Progenitor cell of endocrine pancreas (in vitro differentiated cells): ENCODE data around the gene USP10. TPM values are rescaled to one million over a fixed set of nuclear protein-coding genes. Genes with fewer than 3 reads are reported as not detected.

Experiments used
- DNase-seq: peaks from one replicate; pipeline ENCODE4 v3.0.0; 2021; ENCODE audit warnings: low spot score; ENCODE audit not compliant: unreplicated experiment
- H3K27ac Mint-ChIP-seq: 2 replicates; pipeline ENCODE4 v1.8.0; 2021; ENCODE audit warnings: mild to moderate bottlenecking, moderate library complexity, mixed read lengths
- H3K27me3 Mint-ChIP-seq: 2 replicates; pipeline ENCODE4 v1.8.0; 2021; ENCODE audit warnings: mixed read lengths
- H3K36me3 Mint-ChIP-seq: 2 replicates; pipeline ENCODE4 v1.8.0; 2022; ENCODE audit warnings: mixed read lengths; ENCODE audit not compliant: insufficient read depth
- H3K4me1 Mint-ChIP-seq: 2 replicates; pipeline ENCODE4 v1.8.0; 2021; ENCODE audit warnings: low read depth, mixed read lengths
- H3K4me3 Mint-ChIP-seq: 2 replicates; pipeline ENCODE4 v1.8.0; 2021; ENCODE audit warnings: low read depth, mild to moderate bottlenecking, moderate library complexity, mixed read lengths
- H3K9me3 Mint-ChIP-seq: 2 replicates; pipeline ENCODE4 v1.8.0; 2021; ENCODE audit warnings: low read depth, mixed read lengths
- CTCF ChIP-seq: fragments of 200-600 bp; sonication (generic); IDR thresholded peaks from one replicate; pipeline ENCODE4 v1.5.0; 2021; ENCODE audit warnings: antibody characterized with exemption, mild to moderate bottlenecking; ENCODE audit not compliant: unreplicated experiment
- total RNA-seq: library from RNA; stranded (reverse); gene quantifications from 2 replicates; pipeline ENCODE4 v1.2.1, GENCODE V29; 2021

The USP10 gene
- total RNA-seq, 1 donor from 2014 or later = 139 TPM

- Mint-ChIP-seq H3K4me1 (peaks cover 4% of the 10 kb centered on the region), H3K27me3 (peaks cover 67% of the 10 kb centered on the region), H3K27ac (no peak overlapping the region), H3K4me3 (no peak overlapping the region), H3K36me3 (no peaks in the 10 kb centered on the region), H3K9me3 (no peaks in the 10 kb centered on the region)
- TF ChIP-seq CTCF = no peak
- no peak for DNase-seq
Measured at GRCh38 chr16:84823926-84824325, 124.1 kb downstream of the USP10 start.

- no peaks in the 10 kb centered on the region for H3K9me3 Mint-ChIP-seq
- H3K27ac Mint-ChIP-seq = no peak overlapping the region
- H3K4me1 Mint-ChIP-seq = no peaks in the 10 kb centered on the region
- H3K27me3 Mint-ChIP-seq = peaks cover 51% of the 10 kb centered on the region
- no peaks in the 10 kb centered on the region for H3K36me3 Mint-ChIP-seq
- TF ChIP-seq CTCF = no peak
- no peak overlapping the region for H3K4me3 Mint-ChIP-seq
- no peak for DNase-seq
Measured at GRCh38 chr16:84825896-84826557, 126.2 kb downstream of the USP10 start.

GRCh38 chr16:84826558-84826941, 126.8 kb downstream of the USP10 start:
- Mint-ChIP-seq H3K27ac (no peak overlapping the region), H3K4me1 (no peaks in the 10 kb centered on the region), H3K27me3 (peaks cover 45% of the 10 kb centered on the region), H3K36me3 (no peaks in the 10 kb centered on the region), H3K4me3 (no peak overlapping the region), H3K9me3 (no peaks in the 10 kb centered on the region)
- no peak for TF ChIP-seq CTCF
- no peak for DNase-seq

- peaks cover 41% of the 10 kb centered on the region for H3K27me3 Mint-ChIP-seq
- no peak overlapping the region for H3K4me3 Mint-ChIP-seq
- TF ChIP-seq CTCF = no peak
- no peaks in the 10 kb centered on the region for H3K9me3 Mint-ChIP-seq
- no peaks in the 10 kb centered on the region for H3K4me1 Mint-ChIP-seq
- DNase-seq = no peak
- no peak overlapping the region for H3K27ac Mint-ChIP-seq
- H3K36me3 Mint-ChIP-seq = no peaks in the 10 kb centered on the region
Measured at GRCh38 chr16:84827131-84827574, 127.4 kb downstream of the USP10 start.

- Mint-ChIP-seq H3K36me3 (no peaks in the 10 kb centered on the region), H3K4me3 (no peak overlapping the region), H3K27ac (no peak overlapping the region), H3K27me3 (peaks cover 38% of the 10 kb centered on the region), H3K4me1 (no peaks in the 10 kb centered on the region), H3K9me3 (no peaks in the 10 kb centered on the region)
- no peak for TF ChIP-seq CTCF
- no peak for DNase-seq
Measured at GRCh38 chr16:84827897-84828296, 128.1 kb downstream of the USP10 start.
